PC-9 (cell line): ENCODE data around the gene PRKCA. TPM values are rescaled to one million over a fixed set of nuclear protein-coding genes. Genes with fewer than 3 reads are reported as not detected.

ENCODE experiments used
- BruUV-seq: library from RNA; stranded (reverse); fragments of 400-500 nt; replicated peaks from 2 replicates; lab custom pipeline; 2021; lab: Mats Ljungman, UMichigan
- CTCF ChIA-PET: fragments of 300-600 bp; sonication (Branson Sonifier 250); formaldehyde crosslinking; loops from one replicate; lab custom pipeline; 2022; ENCODE audit warnings: antibody characterized with exemption; lab: Charles Lee
- POLR2A ChIA-PET: fragments of 300-600 bp; sonication (Branson Sonifier 250); formaldehyde crosslinking; loops from one replicate; lab custom pipeline; 2022; ENCODE audit warnings: antibody characterized with exemption; ENCODE audit not compliant: unreplicated experiment; lab: Charles Lee
- DNase-seq, 2 experiments: peaks; one replicate each; pipeline versions ENCODE4 v3.0.0 to v3.0.0-alpha.2; 2015 to 2022; ENCODE audit warnings: mixed read lengths in 1 of 2
- H2AFZ ChIP-seq: fragments of 200-600 bp; sonication (generic); 2 replicates; pipeline ENCODE4 v1.8.1; 2017; ENCODE audit warnings: antibody characterized with exemption
- H3F3A ChIP-seq: fragments of 200-600 bp; sonication (generic); 2 replicates; pipeline ENCODE4 v1.8.1; 2017; ENCODE audit warnings: antibody characterized with exemption, mild to moderate bottlenecking, low read depth; ENCODE audit not compliant: insufficient read depth
- H3K27ac ChIP-seq: fragments of 200-600 bp; sonication (generic); 2 replicates; pipeline ENCODE4 v1.6.1; 2016; ENCODE audit warnings: mixed run types
- H3K27me3 ChIP-seq: fragments of 200-600 bp; sonication (generic); 2 replicates; pipeline ENCODE4 v1.6.1; 2016; ENCODE audit warnings: low read depth, mixed run types; ENCODE audit not compliant: insufficient read depth
- H3K36me3 ChIP-seq: fragments of 200-600 bp; sonication (generic); 2 replicates; pipeline ENCODE4 v1.6.1; 2016; ENCODE audit warnings: low read depth, mixed run types
- H3K4me1 ChIP-seq: fragments of 200-600 bp; sonication (generic); replicated peaks from 2 replicates; pipeline ENCODE4 v1.6.1; 2016; ENCODE audit warnings: mixed run types; ENCODE audit not compliant: insufficient read depth
- H3K4me2 ChIP-seq: fragments of 200-600 bp; sonication (generic); 2 replicates; pipeline ENCODE4 v1.6.1; 2017; ENCODE audit warnings: mixed run types
- H3K4me3 ChIP-seq: fragments of 200-600 bp; sonication (generic); 2 replicates; pipeline ENCODE4 v1.6.1; 2016; ENCODE audit warnings: mixed run types
- H3K79me2 ChIP-seq: fragments of 200-600 bp; sonication (generic); 2 replicates; pipeline ENCODE4 v1.6.1; 2017; ENCODE audit warnings: low read depth, mixed run types
- H3K9me2 ChIP-seq: fragments of 200-600 bp; sonication (generic); 2 replicates; pipeline ENCODE4 v1.8.1; 2017; ENCODE audit warnings: mild to moderate bottlenecking; ENCODE audit not compliant: insufficient read depth
- H3K9me3 ChIP-seq: fragments of 200-600 bp; sonication (generic); 2 replicates; pipeline ENCODE4 v1.8.1; 2016; ENCODE audit warnings: low read depth; ENCODE audit not compliant: insufficient read depth
- H4K20me1 ChIP-seq: fragments of 200-600 bp; sonication (generic); 2 replicates; pipeline ENCODE4 v1.8.1; 2017; ENCODE audit not compliant: insufficient read depth
- CTCF ChIP-seq: fragments of 200-600 bp; sonication (generic); conservative IDR thresholded peaks from 2 replicates; pipeline ENCODE4 v1.6.1; 2017; ENCODE audit warnings: mixed run types, antibody characterized with exemption, mild to moderate bottlenecking, moderate library complexity
- EZH2 ChIP-seq: fragments of 200-600 bp; sonication (generic); IDR thresholded peaks from 2 replicates; pipeline ENCODE4 v1.8.0; 2017; ENCODE audit warnings: antibody characterized with exemption, low read depth
- intact Hi-C: fragments of 100-400 bp; cut with micrococcal nuclease; formaldehyde crosslinking; loops from one replicate; pipeline ENCODE4 v1.10.0; 2022; ENCODE audit not compliant: unreplicated experiment
- total RNA-seq: library from RNA; stranded (reverse); gene quantifications from 2 replicates; pipeline ENCODE4 v1.2.3, GENCODE V29; 2021

The PRKCA gene
- total RNA-seq, 1 experiment from 2014 or later: 23.1 TPM

GRCh38 chr17:66549731-66550207, 247.4 kb downstream of the PRKCA start:
- Histone ChIP-seq H3K79me2 (peaks cover 20% of the 10 kb centered on the region), H3K4me2 (peak overlapping the region; percentile 21), H3K4me3 (no peak overlapping the region), H3F3A (peaks cover 20% of the 10 kb centered on the region; the same call in 1 of the 2 replicates), H4K20me1 (no peaks in the 10 kb centered on the region), H3K9me3 (peaks cover 7% of the 10 kb centered on the region; the same call in 1 of the 2 replicates), H2AFZ (no peak overlapping the region), H3K27me3 (no peaks in the 10 kb centered on the region), H3K9me2 (no peaks in the 10 kb centered on the region), H3K4me1 (peaks cover 55% of the 10 kb centered on the region), H3K36me3 (0 out of 2 replicates have a peak, but pooled peaks cover 5% of the 10 kb centered on the region), H3K27ac (peak overlapping the region; percentile 12; the same call in 1 of the 2 replicates)
- intact Hi-C loops: loop anchor here (2.0 to 10.0 kb wide), 3 partner anchors 81 to 165 kb away; no protein-coding TSS in a partner anchor
- DNase-seq: peak; percentile 16 to 63
- BruUV-seq: no TSS peak
- ChIA-PET POLR2A (no interaction called here), CTCF (no interaction called here)
- TF ChIP-seq EZH2 (no peak), CTCF (no peak)

- no peaks in the 10 kb centered on the region for H3K9me3 ChIP-seq
- BruUV-seq: no TSS peak
These were observed 249.4 kb downstream of the PRKCA start for GRCh38 chr17:66551839-66552238.

GRCh38 chr17:66552371-66552770, 250.0 kb downstream of the PRKCA start:
- Histone ChIP-seq H3K4me3 (no peak overlapping the region), H3K9me2 (no peaks in the 10 kb centered on the region), H3K4me2 (no peak overlapping the region), H3F3A (peaks cover 20% of the 10 kb centered on the region; the same call in 1 of the 2 replicates), H3K36me3 (no peaks in the 10 kb centered on the region), H4K20me1 (no peaks in the 10 kb centered on the region), H3K27me3 (no peaks in the 10 kb centered on the region), H3K27ac (no peak overlapping the region), H3K9me3 (no peaks in the 10 kb centered on the region), H2AFZ (no peak overlapping the region), H3K4me1 (peaks cover 49% of the 10 kb centered on the region), H3K79me2 (0 out of 2 replicates have a peak, but pooled peaks cover 13% of the 10 kb centered on the region)
- ChIA-PET POLR2A (no interaction called here), CTCF (no interaction called here)
- no TSS peak for BruUV-seq
- no peak for DNase-seq
- intact Hi-C loops: no loop called here
- no peak for TF ChIP-seq EZH2
- no peak for TF ChIP-seq CTCF

More at GRCh38 chr17:66551839-66552238, 249.4 kb downstream of the PRKCA start:
- no peak overlapping the region for H3K4me3 ChIP-seq
- no peaks in the 10 kb centered on the region for H4K20me1 ChIP-seq
- H3K9me2 ChIP-seq: no peaks in the 10 kb centered on the region
- H3K4me2 ChIP-seq: no peak overlapping the region; the same call in 1 of the 2 replicates
- CTCF ChIA-PET: interaction anchor here (0.6 kb wide), 1 partner anchor 200 kb away, joined by 3 read pairs; no protein-coding TSS in a partner anchor
- peaks cover 53% of the 10 kb centered on the region for H3K4me1 ChIP-seq
- H3K36me3 ChIP-seq: no peaks in the 10 kb centered on the region
- peaks cover 20% of the 10 kb centered on the region; the same call in 1 of the 2 replicates for H3F3A ChIP-seq
- no peak overlapping the region for H3K27ac ChIP-seq
- 0 out of 2 replicates have a peak, but pooled peaks cover 13% of the 10 kb centered on the region for H3K79me2 ChIP-seq
- no peaks in the 10 kb centered on the region for H3K27me3 ChIP-seq
- TF ChIP-seq EZH2: no peak
- TF ChIP-seq CTCF: no peak
- H2AFZ ChIP-seq: no peak overlapping the region
- intact Hi-C loops: loop anchor here (2.0 kb wide), 1 partner anchor 83 kb away; no protein-coding TSS in a partner anchor
- POLR2A ChIA-PET: no interaction called here
- no peak for DNase-seq
